T-helper 1 cell treated with Interleukin-12 subunit alpha and Interleukin-12 subunit beta and Interleukin-4 antibody, amounts not matched to agents 30 μg/mL and 1 μg/mL, for 36 hours (primary cell): Measurements from ENCODE around the gene KIF26A.
"Not testable (repeated sequence)": the region's sequence is repeated elsewhere in the genome, so short reads cannot be mapped to it uniquely, and the experiment has no call there.

Experiments used
- H3K27ac Mint-ChIP-seq: one replicate; pipeline ENCODE4 v1.8.0; 2021; ENCODE audit warnings: mild to moderate bottlenecking, mixed read lengths
- H3K27me3 Mint-ChIP-seq: one replicate; pipeline ENCODE4 v1.8.0; 2021; ENCODE audit warnings: low read depth, mixed read lengths
- H3K36me3 Mint-ChIP-seq: one replicate; pipeline ENCODE4 v1.8.0; 2021; ENCODE audit warnings: low read depth, mixed read lengths
- H3K4me1 Mint-ChIP-seq: one replicate; pipeline ENCODE4 v1.8.0; 2021; ENCODE audit warnings: low read depth, mixed read lengths
- H3K4me3 Mint-ChIP-seq: one replicate; pipeline ENCODE4 v1.8.0; 2021; ENCODE audit warnings: mild to moderate bottlenecking, moderate library complexity, mixed read lengths
- H3K9me3 Mint-ChIP-seq: one replicate; pipeline ENCODE4 v1.8.0; 2021; ENCODE audit warnings: mixed read lengths

KIF26A gene

DNA sequence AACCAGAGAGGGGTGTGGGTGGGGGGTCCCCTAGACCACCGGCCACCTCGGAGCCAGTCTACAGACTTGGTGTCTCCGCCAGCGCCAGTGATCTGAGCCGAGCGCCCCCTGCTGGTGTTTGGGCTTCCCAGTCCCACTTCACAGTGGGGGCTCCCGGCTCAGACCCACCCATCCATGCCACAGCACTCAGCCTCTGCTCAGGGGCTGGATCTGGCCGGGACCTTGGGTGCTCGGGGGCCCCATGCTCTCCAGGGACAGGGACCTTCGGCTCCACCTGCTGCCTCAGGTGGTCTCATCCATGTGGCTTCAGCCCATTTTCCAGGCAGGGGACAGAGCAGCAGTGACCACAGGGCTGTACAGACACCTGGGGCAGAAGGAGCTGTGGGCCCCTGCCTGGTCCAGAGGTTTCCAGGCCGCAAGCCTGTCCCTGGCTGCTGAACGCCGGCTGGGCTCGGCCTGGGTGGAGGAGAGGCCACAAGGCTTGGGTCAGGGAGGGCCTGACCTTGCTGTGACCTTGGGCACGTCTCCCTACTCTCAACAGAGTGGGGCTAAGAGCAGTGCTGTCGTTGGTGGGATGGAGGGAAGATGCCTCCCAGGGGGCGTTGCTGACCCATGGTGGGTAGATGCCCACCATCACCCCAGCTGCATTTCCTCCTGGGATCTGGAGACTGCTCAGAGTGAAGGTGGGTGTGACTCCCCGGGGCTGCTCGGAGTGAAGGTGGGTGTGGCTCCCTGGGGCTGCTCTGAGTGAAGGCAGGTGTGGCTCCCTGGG, 86.3 kb downstream of the KIF26A start:
- Mint-ChIP-seq H3K4me1 (peaks cover 8% of the 10 kb centered on the region), H3K4me3 (no peak overlapping the region), H3K9me3 (peaks cover 6% of the 10 kb centered on the region), H3K27ac (no peak overlapping the region), H3K36me3 (peaks cover 2% of the 10 kb centered on the region), H3K27me3 (no peaks in the 10 kb centered on the region)

DNA sequence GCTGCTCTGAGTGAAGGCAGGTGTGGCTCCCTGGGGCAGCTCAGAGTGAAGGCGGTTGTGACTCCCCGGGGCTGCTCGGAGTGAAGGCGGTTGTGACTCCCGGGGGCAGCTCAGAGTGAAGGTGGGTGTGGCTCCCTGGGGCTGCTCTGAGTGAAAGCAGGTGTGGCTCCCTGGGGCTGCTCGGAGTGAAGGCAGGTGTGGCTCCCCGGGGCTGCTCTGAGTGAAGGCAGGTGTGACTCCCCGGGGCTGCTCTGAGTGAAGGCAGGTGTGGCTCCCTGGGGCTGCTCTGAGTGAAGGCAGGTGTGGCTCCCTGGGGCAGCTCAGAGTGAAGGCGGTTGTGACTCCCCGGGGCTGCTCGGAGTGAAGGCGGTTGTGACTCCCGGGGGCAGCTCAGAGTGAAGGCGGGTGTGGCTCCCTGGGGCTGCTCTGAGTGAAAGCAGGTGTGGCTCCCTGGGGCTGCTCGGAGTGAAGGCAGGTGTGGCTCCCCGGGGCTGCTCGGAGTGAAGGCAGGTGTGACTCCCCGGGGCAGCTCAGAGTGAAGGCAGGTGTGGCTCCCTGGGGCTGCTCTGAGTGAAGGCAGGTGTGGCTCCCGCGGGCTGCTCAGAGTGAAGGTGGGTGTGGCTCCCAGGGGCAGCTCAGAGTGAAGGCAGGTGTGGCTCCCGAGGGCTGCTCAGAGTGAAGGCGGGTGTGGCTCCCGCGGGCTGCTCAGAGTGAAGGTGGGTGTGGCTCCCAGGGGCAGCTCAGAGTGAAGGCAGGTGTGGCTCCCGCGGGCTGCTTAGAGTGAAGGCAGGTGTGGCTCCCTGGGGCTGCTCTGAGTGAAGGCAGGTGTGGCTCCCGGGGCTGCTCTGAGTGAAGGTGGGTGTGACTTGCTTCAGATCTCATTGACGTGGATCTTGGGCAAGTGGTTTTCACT, 87.1 kb downstream of the KIF26A start:
- H3K9me3 Mint-ChIP-seq, H3K36me3 Mint-ChIP-seq, H3K27me3 Mint-ChIP-seq, H3K4me1 Mint-ChIP-seq, H3K4me3 Mint-ChIP-seq, H3K27ac Mint-ChIP-seq: not testable (repeated sequence)

GRCh38 chr14:104226421-104227383, 88.3 kb downstream of the KIF26A start:
- Mint-ChIP-seq H3K4me3 (no peak overlapping the region), H3K27ac (no peak overlapping the region), H3K4me1 (peaks cover 8% of the 10 kb centered on the region), H3K36me3 (peaks cover 2% of the 10 kb centered on the region), H3K9me3 (peaks cover 6% of the 10 kb centered on the region), H3K27me3 (no peaks in the 10 kb centered on the region)

- peak overlapping the region; percentile 83 for H3K27ac Mint-ChIP-seq
- no peaks in the 10 kb centered on the region for H3K27me3 Mint-ChIP-seq
- peaks cover 2% of the 10 kb centered on the region for H3K36me3 Mint-ChIP-seq
- peaks cover 6% of the 10 kb centered on the region for H3K9me3 Mint-ChIP-seq
- peaks cover 8% of the 10 kb centered on the region for H3K4me1 Mint-ChIP-seq
- H3K4me3 Mint-ChIP-seq: no peak overlapping the region
Observed at GRCh38 chr14:104227806-104228205, 89.4 kb downstream of the KIF26A start.

- Mint-ChIP-seq H3K36me3 (peaks cover 2% of the 10 kb centered on the region), H3K4me1 (peaks cover 8% of the 10 kb centered on the region), H3K9me3 (peaks cover 7% of the 10 kb centered on the region), H3K27me3 (no peaks in the 10 kb centered on the region), H3K4me3 (no peak overlapping the region), H3K27ac (peak overlapping the region; percentile 83)
Observed at GRCh38 chr14:104228221-104228620, 89.8 kb downstream of the KIF26A start.

GRCh38 chr14:104228716-104229533, 90.5 kb downstream of the KIF26A start:
- Mint-ChIP-seq H3K27ac (no peak overlapping the region), H3K36me3 (peaks cover 2% of the 10 kb centered on the region), H3K9me3 (peaks cover 14% of the 10 kb centered on the region), H3K4me1 (peaks cover 8% of the 10 kb centered on the region), H3K27me3 (no peaks in the 10 kb centered on the region), H3K4me3 (no peak overlapping the region)

DNA sequence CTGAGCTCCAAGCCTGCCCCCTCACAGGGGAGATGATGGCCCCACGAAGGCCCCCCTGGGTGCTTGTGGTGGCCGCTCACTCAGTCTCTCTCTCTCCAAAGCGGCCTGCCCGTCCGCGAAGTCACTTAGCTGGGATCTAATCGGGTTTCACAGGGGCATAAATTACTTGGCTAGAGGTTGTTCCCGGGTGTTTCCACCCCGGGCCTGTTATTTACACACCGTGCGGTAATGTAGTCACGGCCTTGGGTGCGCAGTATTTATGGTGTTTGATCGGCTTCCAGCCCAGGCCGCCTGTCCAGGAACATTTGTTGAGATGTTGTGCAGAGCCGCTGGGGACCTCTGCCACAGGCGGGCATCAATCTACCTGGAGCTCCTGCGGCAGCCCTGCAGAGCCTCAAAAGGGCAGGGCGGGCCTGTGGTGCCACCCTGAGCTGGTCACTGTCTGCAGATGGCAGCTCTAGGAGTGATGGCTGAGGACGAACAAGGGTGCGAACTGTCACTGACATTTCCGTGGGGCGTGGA, 91.2 kb downstream of the KIF26A start:
- Mint-ChIP-seq H3K9me3 (peaks cover 14% of the 10 kb centered on the region), H3K27ac (no peak overlapping the region), H3K4me3 (no peak overlapping the region), H3K4me1 (peaks cover 8% of the 10 kb centered on the region), H3K36me3 (peaks cover 2% of the 10 kb centered on the region), H3K27me3 (no peaks in the 10 kb centered on the region)

DNA sequence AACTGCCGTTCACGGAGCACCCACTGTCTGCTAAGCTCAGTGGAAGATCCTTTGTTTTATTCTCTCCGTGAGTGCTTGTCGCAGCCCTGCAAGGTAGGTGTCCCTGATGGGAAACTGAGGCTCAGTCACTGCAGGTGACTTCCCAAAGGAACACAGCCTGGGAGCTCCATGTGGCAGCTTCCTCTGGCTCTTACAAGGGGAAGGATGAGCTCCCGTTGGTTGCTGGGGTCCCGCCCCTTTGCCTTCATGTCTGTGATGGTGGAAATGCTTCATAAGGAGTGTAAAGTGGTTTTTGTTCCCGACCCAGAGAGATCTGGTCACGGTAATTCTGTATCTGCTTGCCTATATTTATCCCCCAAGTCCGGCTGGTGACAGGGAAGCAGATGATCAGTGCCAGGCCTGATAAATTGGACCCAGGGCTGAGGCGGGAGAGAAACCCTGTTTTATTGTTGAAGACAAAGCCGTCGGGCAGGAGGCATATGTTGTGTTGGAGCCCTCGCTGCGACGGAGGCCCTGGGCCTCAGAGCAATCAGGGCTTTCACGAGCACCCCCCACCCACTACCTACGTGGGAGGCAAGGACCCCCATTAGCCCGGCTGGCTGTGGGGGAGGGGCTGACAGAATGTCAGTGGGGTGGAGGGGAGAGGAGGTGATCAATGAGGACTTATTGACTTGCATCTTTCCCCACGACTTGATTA, 91.9 kb downstream of the KIF26A start:
- Mint-ChIP-seq H3K4me3 (no peak overlapping the region), H3K36me3 (peaks cover 2% of the 10 kb centered on the region), H3K27me3 (no peaks in the 10 kb centered on the region), H3K9me3 (peaks cover 14% of the 10 kb centered on the region), H3K27ac (no peak overlapping the region), H3K4me1 (peaks cover 8% of the 10 kb centered on the region)
